GM21529 (cell line): Measurements from ENCODE around the gene KTN1.

Experiments used
- ATAC-seq: cut with Tn5 transposase; IDR thresholded peaks from one replicate; pipeline ENCODE4 v1.9.1; 2021; ENCODE audit not compliant: unreplicated experiment

The KTN1 gene

DNA sequence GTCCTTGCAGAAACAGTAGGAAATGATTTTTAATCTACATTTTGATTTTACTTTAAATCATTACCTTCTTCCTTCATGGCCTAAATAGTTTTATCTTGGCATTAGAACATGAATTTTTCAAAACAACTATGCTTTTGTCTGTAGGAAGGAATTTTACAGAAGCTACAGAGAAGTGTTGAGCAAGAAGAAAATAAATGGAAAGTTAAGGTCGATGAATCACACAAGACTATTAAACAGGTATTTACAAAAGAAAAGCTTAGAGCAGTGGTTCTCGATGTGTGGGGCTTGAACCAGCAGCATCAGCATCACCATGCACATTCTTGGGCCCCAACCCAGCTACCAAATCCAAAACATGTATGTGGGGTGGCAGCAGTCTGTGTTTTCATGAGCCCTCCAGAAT lies 91.6 kb downstream of the KTN1 start:
- ATAC-seq = no peak

DNA sequence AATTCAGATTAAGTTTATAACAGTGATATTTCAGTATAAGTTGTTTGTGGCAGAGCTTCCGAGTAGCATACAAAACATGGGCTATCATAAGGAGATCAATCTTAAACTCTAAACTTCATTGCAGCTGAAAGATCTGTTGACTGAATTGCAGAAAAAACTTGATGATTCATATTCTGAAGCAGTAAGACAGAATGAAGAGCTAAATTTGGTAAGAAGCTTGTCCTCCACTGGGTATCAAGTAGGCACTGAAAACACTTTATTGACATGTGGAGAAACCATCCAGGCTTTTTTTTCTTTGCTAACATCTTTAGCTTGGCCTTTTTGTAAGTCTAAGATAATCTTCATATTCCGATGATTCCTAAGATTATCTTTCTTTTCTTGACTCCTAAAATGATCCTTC lies 93.0 kb downstream of the KTN1 start:
- no peak for ATAC-seq

DNA sequence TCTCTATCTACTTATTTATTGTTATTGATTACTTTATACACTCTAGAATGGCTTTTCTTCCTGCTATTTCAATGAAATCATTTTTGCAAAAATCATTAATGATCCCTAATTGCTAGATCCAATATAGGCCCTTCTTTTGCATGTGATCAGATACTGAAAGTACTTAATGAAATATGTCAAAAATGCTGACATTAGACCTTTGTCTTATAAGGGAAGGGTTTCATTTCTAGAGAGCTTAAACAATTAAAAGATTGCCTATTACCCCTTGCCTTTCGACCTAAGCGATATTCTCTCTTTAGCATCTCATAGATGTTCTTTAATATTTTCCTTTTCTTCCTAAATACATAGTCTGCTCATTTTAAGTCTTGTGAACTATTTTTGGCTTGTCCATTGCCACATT lies 101.1 kb downstream of the KTN1 start:
- no peak for ATAC-seq

DNA sequence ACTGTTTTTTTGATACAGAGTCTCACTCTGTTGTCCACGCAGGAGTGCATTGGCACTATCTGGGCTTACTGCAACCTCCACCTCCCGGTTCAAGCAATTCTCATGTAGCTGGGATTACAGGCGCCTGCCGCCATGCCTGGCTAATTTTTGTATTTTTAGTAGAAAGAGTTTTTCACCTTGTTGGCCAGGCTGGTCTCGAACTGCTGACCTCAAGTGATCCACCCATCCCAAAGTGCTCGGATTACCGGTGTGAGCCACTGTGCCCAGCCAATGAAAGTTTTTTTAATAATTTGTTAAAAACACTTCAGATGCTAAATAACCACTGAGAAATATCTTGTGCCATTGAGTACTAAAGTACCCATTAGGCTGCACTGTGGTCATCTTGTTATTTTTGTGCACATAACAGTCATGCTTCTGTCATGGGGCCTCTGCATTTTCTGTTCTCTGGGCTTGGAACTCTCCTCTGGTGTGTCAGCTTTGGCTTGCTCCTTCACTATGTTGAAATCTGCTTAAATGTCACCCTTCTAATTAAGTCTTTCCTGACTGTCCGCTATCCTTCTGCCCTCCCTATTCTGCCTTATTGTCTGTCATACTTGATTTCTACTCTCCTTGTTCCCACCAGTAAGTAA lies 105.1 kb downstream of the KTN1 start:
- no peak for ATAC-seq

DNA sequence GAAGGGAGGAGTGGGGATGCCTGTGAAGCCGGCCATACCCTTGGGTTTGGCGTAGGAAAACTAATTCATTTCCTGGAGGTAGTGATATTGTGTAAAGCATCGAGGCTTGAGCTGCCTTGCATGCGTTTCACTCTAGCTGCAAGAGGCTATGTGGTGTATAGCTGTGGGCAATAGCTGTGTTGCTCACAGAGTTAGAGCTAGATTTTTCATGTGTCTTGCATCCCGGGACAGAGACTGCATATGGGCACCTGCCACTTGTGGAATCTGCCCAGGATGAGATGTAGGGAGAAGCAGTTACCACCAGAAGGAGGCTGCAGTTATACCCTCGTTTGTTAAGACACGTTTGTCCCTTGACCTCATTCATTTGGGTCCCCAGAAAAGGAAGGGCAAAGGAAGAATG lies 106.7 kb downstream of the KTN1 start:
- no peak for ATAC-seq

DNA sequence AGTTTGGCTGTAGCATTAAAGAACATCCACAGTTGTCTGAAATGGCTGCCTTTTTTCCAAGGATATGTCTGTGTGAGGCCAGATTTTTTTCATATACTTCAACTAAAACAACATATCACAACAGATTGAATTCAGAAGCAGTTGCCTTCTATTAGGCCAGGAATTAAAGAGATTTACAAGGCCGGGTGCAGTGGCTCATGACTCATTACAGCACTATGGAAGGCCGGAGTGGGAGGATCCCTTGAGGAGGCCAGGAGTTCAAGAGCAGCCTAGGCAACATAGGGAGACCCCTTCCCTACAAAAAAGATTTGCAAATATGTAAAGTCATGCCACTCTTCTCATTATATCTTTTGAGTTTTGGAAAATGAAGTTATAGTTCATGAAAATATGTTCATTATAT lies 108.6 kb downstream of the KTN1 start:
- no peak for ATAC-seq

DNA sequence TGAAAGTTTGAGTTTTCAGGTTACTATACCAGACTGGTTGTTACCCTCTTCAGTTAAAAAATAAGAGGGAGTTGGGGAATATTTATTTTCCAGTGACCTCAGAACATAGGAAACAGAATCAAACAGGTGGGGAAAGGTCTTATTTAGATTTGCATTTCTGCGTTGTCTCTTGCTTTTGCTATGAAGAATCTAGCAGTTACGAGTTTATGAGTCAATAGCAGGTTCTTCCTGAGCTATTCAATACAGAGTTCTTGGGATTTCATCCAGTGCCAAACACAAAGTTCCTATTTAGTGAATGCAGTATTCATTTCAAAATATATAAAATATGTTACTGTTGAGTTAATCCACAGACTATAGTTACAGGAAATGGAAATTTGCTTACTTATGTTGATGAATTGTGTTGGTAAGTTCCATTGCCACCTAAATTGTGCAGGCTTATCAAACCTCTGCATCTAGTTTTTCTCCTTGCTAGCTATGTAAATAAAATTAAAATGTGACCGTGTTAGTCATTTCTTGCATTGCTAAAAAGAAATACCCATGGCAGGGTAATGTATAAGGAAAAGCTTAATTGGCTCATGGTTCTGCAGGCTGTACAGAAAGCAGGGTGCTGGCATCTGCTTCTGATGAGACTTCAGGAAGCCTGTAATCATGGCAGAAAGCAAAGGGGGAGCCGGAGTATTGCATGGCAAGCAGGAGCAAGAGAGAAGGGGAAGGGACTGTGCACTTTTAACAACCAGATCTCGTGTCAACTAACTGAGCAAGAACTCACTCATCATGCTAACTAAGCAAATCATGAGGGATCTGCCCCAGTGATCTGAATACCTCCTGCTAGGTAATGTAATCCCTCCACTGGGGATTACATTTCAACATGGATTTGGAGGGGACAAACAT lies 110.2 kb downstream of the KTN1 start:
- no peak for ATAC-seq

DNA sequence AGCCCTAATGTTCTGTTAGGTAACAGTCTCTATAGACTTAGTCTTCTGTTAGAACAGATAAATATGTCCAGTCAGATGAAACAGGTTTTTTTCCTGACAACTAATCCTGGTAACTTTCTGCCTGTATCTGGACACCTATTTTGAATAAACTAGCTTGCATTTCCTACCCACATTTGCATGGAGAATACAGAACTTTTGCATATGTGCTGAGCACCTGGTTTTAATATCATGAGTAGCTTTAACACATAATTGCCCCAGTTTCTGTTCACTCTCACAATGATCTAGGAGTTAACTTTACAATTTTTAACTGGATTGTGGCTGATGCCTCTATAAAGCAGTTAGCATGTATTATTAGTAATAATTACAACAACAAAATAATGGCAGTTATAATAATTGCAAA lies 111.7 kb downstream of the KTN1 start:
- no peak for ATAC-seq

DNA sequence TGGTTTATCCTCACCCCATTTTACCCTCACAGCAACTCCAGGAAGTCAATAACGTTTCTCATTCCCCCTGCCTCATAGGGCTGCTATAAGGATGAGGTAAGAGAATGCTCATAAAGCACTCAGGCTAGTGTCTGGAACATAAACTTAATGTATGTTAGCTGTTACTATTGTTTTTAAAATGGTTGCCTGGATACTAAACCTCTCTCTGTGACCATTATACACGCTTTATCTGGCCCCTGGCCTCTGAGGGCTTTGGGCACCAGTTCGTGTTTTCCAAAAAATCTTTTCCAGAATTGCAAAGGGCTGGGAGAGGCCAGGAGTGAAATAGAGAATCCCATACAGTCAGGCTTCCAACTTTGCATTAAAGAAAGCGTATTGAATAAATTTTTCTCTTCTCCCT lies 113.9 kb downstream of the KTN1 start:
- no peak for ATAC-seq

DNA sequence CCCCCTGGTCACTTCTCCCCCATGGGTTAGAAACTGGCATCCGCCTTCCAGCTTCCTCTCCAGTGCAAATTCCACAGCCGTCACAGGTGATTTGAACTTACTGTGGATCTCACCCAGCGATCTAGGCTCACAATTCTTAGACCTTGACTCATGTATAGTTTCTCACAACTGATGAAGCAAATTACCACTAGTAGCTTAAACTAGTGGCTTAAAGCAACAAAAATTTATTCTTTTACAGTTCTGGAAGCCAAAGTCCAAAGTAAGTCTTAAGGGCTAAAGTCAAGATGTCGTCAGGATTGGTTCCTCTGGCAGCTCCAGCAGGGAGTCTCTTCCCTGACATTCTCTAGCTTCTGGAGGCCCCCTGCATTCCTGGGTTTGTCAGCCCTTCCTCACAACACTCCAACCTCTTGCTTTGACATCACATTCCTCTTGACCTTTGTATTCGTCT lies 117.4 kb downstream of the KTN1 start:
- no peak for ATAC-seq

DNA sequence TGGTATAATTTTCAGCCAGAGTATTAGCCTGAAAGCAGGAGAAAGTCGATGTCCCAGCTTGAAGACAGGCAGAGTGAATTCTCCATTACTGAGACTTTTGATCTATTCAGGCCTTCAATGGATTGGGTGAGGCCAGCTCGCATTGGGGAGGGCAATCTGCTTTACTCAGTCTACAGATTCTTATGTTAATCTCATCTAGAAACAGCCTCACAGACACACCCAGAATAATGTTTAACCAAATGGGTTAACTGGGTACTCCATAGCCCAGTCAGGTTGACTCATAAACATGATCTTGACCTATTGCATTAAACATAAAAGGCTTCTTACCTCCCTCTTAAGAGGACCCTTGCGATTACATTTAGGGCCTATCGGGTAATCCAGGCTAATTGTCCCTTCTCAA lies 118.0 kb downstream of the KTN1 start:
- ATAC-seq = no peak

DNA sequence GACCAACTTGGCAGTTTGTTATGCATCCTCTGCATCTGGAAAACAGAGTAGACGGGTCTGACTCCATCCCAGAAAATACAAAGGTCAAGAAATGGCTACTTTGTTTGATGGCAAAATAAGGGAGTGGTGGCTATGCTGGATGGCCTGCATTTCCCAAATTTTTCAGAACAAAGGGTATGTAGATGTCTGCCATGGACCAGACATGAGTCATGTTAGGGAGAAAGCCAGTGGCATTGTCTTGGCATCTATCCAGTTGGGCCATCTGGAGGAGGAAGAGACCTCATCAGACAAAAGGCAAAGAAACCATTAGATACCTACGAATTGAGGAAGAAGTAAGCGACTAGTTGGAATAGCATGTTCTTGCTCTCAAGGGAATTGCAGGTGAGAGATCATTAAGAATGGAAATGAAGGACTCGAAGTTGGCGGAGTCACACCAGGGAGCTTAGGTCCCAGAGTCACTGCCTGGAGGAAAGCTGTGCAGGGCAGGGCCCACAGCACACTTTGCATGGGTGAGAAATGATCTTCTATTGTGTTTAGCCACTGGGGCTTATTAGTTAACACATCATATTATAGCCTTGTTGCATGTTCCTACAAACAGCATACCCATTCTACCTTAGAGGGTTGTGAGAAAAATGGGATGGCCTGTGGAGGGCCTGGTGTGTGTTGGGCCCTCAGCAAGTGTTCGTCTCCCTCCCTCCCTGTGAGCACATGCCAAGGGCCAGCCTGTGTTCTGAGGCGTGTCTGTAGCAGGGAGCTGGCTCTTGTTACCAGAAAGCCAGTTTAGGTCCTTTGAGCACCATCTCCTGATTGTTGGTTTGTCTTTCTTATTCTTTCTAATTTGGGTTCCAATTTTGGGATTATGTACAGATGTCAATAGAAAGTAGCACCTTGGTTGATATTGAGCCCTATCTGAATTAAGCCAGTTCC lies 119.4 kb downstream of the KTN1 start:
- ATAC-seq = no peak

DNA sequence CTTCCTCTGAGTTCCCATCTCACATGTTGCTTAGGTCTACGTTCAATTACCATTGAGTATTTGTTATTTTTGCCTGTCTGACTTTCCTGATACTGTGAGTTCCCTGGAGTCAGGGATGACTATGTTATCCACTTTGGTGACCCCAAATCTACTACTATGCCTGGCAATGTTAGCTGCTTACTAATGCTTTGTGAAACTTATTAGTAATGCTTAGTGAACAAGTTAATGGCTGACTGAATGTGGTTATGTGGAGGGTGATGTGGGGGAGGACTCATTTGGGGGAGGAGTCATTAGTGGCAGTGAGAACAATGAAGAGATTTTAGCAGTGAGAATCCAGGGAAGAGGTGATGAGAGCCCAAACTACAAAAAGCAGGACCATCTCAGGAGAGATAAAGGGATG lies 121.6 kb downstream of the KTN1 start:
- peak; percentile 97 for ATAC-seq

DNA sequence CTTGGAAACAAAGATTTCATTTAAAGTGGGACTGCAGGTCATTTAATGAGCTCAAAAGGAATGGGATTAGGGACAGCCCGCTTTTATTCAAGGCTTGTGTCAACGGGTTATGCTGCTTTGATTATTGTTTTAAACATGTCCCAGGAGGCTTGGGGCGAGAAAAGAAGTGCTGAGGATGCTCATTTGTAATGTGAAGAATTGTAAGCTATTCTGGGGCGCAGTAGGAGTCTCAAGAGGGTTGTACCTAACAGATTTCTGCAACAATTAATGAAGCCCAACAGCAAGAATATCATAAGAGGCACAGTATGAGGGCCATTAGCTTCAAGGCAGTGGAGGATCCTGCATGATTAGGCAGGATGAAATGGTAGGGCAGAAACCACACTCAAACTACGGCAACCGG lies 122.5 kb downstream of the KTN1 start:
- ATAC-seq = no peak

DNA sequence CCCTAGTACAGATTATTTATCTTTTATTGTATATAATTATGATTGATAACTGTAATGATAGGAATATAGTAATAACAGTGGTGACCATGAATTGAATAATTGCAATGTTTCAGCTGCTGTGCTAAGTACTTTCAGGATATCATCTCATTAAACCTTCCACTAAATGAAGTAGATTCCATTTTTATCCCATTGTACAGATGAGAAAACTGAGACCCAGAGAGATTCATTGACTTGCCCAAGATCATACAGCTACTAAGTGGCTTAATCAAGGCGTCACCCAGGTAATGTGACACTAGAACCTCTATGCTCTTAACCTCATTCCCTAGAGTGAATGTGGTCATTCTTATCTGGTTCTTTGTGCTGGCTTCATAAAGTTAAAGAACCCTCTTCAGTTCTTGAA lies 124.6 kb downstream of the KTN1 start:
- ATAC-seq = no peak

DNA sequence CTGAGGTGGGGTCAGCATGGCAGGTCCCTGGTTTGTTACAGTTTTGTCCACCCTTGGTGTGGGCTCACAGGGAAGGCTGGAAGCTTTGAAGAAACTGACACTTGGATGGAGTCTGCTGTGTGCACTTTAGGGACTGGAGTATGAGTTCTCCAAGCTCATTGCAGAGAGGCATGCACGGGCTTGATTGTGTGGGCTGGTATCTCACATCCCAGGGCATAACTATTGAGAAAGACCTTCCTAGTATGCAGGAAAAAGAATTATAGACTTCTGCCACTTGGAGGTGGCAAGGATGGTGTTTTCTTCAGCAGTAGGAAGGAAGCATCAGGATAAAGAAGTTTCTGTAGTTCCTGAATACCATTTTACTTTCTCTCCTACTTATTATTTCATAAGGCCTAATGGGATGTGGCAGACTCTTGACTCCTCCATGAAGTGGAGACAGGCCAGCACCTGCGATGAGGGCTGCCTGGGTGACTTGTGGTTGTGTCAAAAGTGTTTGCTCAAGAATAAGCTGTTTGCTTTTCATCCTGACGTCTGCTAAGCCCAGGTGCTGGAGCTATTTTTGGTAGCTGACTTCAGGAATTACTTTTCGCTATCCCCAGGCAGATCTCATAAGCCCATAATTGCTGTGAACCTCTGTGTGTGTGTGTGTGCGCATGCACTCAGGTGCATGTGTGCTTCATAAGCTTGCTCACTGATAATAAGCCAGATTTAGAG lies 125.8 kb downstream of the KTN1 start:
- ATAC-seq = no peak

DNA sequence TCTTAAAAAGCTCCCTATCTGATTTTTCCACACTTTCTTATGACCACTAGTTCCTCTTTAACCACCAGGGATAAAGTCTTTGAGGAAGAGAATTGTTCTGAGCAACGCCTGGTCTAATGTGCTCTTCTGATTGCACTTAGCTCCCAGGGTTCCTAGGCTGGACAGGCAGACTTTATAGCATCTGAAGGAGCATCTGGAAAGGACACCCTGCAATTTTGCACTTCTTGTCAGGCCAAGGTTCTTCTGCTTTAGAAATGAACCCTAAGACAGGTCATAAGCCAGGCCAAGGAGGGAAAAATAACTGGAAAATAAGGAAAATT lies 126.3 kb downstream of the KTN1 start:
- ATAC-seq = no peak

DNA sequence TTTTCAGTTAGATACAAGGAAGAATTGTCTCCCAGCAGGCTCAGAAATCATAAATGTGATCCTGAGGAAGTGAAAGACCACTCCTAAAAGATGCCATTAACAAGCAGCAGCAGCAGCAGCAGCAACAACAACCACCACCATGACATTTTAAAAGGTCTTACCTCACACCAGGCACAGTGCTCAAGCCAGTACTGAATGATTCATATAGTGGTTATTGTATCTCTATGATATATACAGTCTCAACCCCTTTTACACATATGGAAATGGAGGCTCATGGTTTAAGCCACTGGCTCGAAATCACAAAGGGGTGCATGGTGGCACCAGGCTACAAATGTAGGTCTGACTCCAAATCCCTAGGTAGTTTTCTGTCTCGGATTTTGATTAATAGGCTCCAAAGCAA lies 126.9 kb downstream of the KTN1 start:
- no peak for ATAC-seq

DNA sequence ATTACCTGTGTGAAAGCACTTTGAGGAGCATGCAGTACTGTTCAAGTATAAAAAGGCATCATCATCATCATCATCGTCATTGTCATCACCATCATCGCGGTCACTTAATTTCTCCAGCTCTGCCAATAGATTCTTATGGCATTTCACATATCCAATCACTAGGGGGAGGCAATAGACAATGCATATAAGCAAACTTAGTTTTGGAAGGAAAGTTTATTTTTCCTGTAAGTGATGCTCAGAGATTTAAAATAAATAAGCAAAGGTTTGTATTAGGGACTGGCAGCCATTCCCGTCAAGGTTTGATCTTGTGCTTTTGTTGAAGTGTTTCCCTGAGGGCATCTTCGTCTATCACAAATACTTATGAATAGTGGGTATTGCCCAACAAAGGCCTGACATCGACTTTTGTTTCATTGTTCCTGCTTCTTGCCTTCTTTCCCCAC lies 127.4 kb downstream of the KTN1 start:
- ATAC-seq = no peak

DNA sequence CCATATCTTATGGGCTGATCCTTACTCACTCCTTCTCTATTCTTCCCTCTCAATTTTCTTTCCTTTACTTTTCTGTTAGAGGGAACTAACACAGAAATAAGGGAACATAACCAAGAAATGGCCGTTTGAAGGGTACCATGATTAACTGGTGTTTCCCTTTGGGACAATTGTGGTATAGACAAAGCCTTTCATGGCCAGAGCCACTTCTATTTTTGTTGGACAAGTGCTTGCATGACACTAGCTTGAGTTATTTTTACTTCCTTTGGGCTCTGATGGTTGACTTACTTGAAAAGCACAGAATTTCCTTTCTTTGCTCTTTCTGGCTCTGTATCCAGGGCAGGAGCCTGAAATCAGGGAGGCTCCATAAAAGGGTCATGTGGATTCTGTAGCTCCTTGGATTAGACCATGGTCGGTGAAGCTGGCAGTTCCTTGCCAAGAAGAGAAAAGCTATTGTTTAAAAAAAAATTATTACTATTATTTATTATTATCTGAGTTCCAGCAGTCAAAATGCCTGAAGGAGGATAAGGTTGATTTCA lies 130.6 kb downstream of the KTN1 start:
- ATAC-seq = no peak
